H7 (cell line): ENCODE results near the gene OPRL1. TPM values are rescaled to one million over a fixed set of nuclear protein-coding genes. Genes with fewer than 3 reads are reported as not detected.

Source experiments
- DNase-seq: peaks from one replicate; pipeline ENCODE4 v3.0.0; 2012
- H3K27me3 ChIP-seq: 2 replicates; pipeline ENCODE4 v1.6.0; 2011; ENCODE audit warnings: mild to moderate bottlenecking, low read length; ENCODE audit not compliant: control insufficient read depth, insufficient read depth
- H3K36me3 ChIP-seq: replicated peaks from 2 replicates; pipeline ENCODE4 v1.5.1; 2011; ENCODE audit warnings: low read length; ENCODE audit not compliant: control insufficient read depth, insufficient read depth
- H3K4me3 ChIP-seq: 2 replicates; pipeline ENCODE4 v1.5.1; 2011; ENCODE audit warnings: low read depth, mild to moderate bottlenecking, control low read depth, low read length, moderate library complexity; ENCODE audit not compliant: insufficient read depth
- total RNA-seq: library from RNA; depleted of rRNA; stranded (reverse); fragments of >200 nt; shearing (Covaris generic); gene quantifications from 2 replicates; pipeline ENCODE4 v1.2.3, GENCODE V29; 2014; rRNA removed

The OPRL1 gene
- 2.4 and 4.4 TPM in 2 replicates for total RNA-seq

- Histone ChIP-seq H3K36me3 (no peaks in the 10 kb centered on the region), H3K27me3 (peaks cover 36% of the 10 kb centered on the region), H3K4me3 (peak within 1 kb of the TSS; percentile 79)
- peak; percentile 80 for DNase-seq
Observed at GRCh38 chr20:64080013-64080812, at the start of gene OPRL1. TSS of gene OPRL1 (plus strand) at chr20:64080082. CDS start at chr20:64092721, 12,639 bp downstream.

GRCh38 chr20:64030371-64031134, 49.3 kb upstream of the OPRL1 start:
- no peak for DNase-seq
- Histone ChIP-seq H3K36me3 (peaks cover 27% of the 10 kb centered on the region), H3K4me3 (no peak overlapping the region), H3K27me3 (no peaks in the 10 kb centered on the region)

GRCh38 chr20:64031822-64032314, 48.0 kb upstream of the OPRL1 start:
- Histone ChIP-seq H3K36me3 (peaks cover 24% of the 10 kb centered on the region), H3K27me3 (no peaks in the 10 kb centered on the region), H3K4me3 (no peak overlapping the region)
- no peak for DNase-seq

GRCh38 chr20:64032706-64033624, 46.9 kb upstream of the OPRL1 start:
- peaks cover 3% of the 10 kb centered on the region for H3K27me3 ChIP-seq
- no peak overlapping the region for H3K4me3 ChIP-seq
- peaks cover 15% of the 10 kb centered on the region for H3K36me3 ChIP-seq
- no peak for DNase-seq

- Histone ChIP-seq H3K27me3 (peaks cover 12% of the 10 kb centered on the region), H3K4me3 (no peak overlapping the region), H3K36me3 (peaks cover 10% of the 10 kb centered on the region)
- DNase-seq, result no peak
Observed at GRCh38 chr20:64033981-64034493, 45.8 kb upstream of the OPRL1 start.

- H3K36me3 ChIP-seq, result peaks cover 6% of the 10 kb centered on the region
- H3K27me3 ChIP-seq, result peaks cover 25% of the 10 kb centered on the region
- DNase-seq, result no peak
- no peak overlapping the region for H3K4me3 ChIP-seq
Observed at GRCh38 chr20:64035066-64035932, 44.6 kb upstream of the OPRL1 start.

GRCh38 chr20:64035933-64036345, 43.9 kb upstream of the OPRL1 start, which contains the start of gene C20orf204:
TSS of gene C20orf204 (plus strand) at chr20:64036182. CDS start at chr20:64036324, 142 bp downstream.
- Histone ChIP-seq H3K36me3 (peaks cover 6% of the 10 kb centered on the region), H3K4me3 (no peak within 1 kb of the TSS), H3K27me3 (peaks cover 31% of the 10 kb centered on the region)
- peak; percentile 85 for DNase-seq

- Histone ChIP-seq H3K4me3 (no peak overlapping the region), H3K27me3 (peaks cover 38% of the 10 kb centered on the region), H3K36me3 (peaks cover 6% of the 10 kb centered on the region)
- DNase-seq, result peak; percentile 81
Observed at GRCh38 chr20:64036346-64037198, 43.3 kb upstream of the OPRL1 start.

- Histone ChIP-seq H3K27me3 (peaks cover 43% of the 10 kb centered on the region), H3K4me3 (no peak overlapping the region), H3K36me3 (peaks cover 3% of the 10 kb centered on the region)
- peak; percentile 74 for DNase-seq
Observed at GRCh38 chr20:64037199-64037497, 42.7 kb upstream of the OPRL1 start.

GRCh38 chr20:64037498-64038213, 42.2 kb upstream of the OPRL1 start:
- Histone ChIP-seq H3K4me3 (peak overlapping the region; percentile 58), H3K36me3 (peaks cover 2% of the 10 kb centered on the region), H3K27me3 (peaks cover 46% of the 10 kb centered on the region)
- DNase-seq, result peak; percentile 88

- peaks cover 46% of the 10 kb centered on the region for H3K27me3 ChIP-seq
- peak overlapping the region; percentile 58 for H3K4me3 ChIP-seq
- peak; percentile 82 for DNase-seq
- peaks cover 2% of the 10 kb centered on the region for H3K36me3 ChIP-seq
Observed at GRCh38 chr20:64038224-64038564, 41.7 kb upstream of the OPRL1 start.

- peak; percentile 99 for DNase-seq
- Histone ChIP-seq H3K36me3 (peaks cover 2% of the 10 kb centered on the region), H3K27me3 (peaks cover 46% of the 10 kb centered on the region), H3K4me3 (peak overlapping the region; percentile 58)
Observed at GRCh38 chr20:64038565-64039292, 41.2 kb upstream of the OPRL1 start.
